RWPE2 (cell line): Measurements from ENCODE around the gene TRIO.

ENCODE experiments used
- ATAC-seq: fragments of 200-7000 bp; cut with Tn5 transposase; 3 replicates; pipeline ENCODE4 v1.9.1; 2021; ENCODE audit warnings: low read depth
- DNase-seq: peaks from one replicate; pipeline ENCODE4 v3.0.0-alpha.2; 2020; ENCODE audit warnings: low spot score
- H3K27ac ChIP-seq: fragments of 450-650 bp; 2 replicates; pipeline ENCODE4 v1.5.1; 2017; ENCODE audit warnings: mild to moderate bottlenecking; ENCODE audit not compliant: poor library complexity, severe bottlenecking
- H3K27me3 ChIP-seq: fragments of 250-450 bp; sonication (Bioruptor Pico); 2 replicates; pipeline ENCODE4 v1.5.1; 2021; ENCODE audit warnings: mild to moderate bottlenecking, moderate library complexity; ENCODE audit not compliant: insufficient read depth, poor library complexity, severe bottlenecking
- H3K36me3 ChIP-seq: fragments of 250-450 bp; sonication (Bioruptor Pico); 2 replicates; pipeline ENCODE4 v1.5.1; 2020; ENCODE audit warnings: low read depth, mild to moderate bottlenecking, moderate library complexity
- H3K4me1 ChIP-seq: fragments of 250-450 bp; sonication (Bioruptor Pico); 2 replicates; pipeline ENCODE4 v1.5.1; 2021; ENCODE audit warnings: mild to moderate bottlenecking, moderate library complexity; ENCODE audit not compliant: insufficient read depth, poor library complexity, severe bottlenecking
- H3K4me3 ChIP-seq: fragments of 250-450 bp; sonication (Bioruptor Pico); 2 replicates; pipeline ENCODE4 v1.5.1; 2021; ENCODE audit warnings: mild to moderate bottlenecking, moderate library complexity; ENCODE audit not compliant: severe bottlenecking
- H3K9me3 ChIP-seq: fragments of 250-450 bp; sonication (Bioruptor Pico); 2 replicates; pipeline ENCODE4 v1.5.1; 2021; ENCODE audit warnings: mild to moderate bottlenecking, moderate library complexity; ENCODE audit not compliant: severe bottlenecking
- TF ChIP-seq, protein P1 (sequence below): fragments of 450-650 bp; IDR thresholded peaks from one replicate; pipeline ENCODE4 v1.5.1; 2017; ENCODE audit warnings: mild to moderate bottlenecking, moderate library complexity; ENCODE audit not compliant: poor library complexity, severe bottlenecking

The TRIO gene

DNA sequence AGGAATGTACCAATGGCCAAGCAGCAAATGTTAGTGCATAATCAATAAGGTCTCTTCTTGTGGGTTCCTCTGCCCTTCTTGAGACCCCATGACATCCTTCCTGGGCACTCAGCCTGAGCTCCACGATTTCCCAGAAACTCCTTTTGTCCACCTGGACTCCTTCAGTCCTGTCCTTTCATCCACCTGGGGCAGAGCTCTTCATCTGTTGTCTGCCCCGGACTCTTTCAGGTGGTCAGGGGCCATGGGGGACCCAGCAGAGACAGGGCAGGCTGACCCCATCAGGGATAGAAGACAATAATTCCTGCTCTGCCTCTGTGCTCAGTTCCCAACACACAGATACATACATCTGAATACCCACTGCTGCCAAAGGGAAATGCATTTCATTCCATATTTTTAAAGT, 379.6 kb downstream of the TRIO start:
- no peak for DNase-seq
- Histone ChIP-seq H3K27me3 (no peaks in the 10 kb centered on the region), H3K4me3 (no peak overlapping the region), H3K36me3 (no peaks in the 10 kb centered on the region), H3K9me3 (no peaks in the 10 kb centered on the region), H3K27ac (no peak overlapping the region), H3K4me1 (no peaks in the 10 kb centered on the region)
- TF ChIP-seq, protein P1, sequence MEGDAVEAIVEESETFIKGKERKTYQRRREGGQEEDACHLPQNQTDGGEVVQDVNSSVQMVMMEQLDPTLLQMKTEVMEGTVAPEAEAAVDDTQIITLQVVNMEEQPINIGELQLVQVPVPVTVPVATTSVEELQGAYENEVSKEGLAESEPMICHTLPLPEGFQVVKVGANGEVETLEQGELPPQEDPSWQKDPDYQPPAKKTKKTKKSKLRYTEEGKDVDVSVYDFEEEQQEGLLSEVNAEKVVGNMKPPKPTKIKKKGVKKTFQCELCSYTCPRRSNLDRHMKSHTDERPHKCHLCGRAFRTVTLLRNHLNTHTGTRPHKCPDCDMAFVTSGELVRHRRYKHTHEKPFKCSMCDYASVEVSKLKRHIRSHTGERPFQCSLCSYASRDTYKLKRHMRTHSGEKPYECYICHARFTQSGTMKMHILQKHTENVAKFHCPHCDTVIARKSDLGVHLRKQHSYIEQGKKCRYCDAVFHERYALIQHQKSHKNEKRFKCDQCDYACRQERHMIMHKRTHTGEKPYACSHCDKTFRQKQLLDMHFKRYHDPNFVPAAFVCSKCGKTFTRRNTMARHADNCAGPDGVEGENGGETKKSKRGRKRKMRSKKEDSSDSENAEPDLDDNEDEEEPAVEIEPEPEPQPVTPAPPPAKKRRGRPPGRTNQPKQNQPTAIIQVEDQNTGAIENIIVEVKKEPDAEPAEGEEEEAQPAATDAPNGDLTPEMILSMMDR, result no peak
- no peak for ATAC-seq

- TF ChIP-seq, protein P1, result no peak
- no peaks in the 10 kb centered on the region for H3K27me3 ChIP-seq
- no peak overlapping the region for H3K4me3 ChIP-seq
- no peaks in the 10 kb centered on the region for H3K4me1 ChIP-seq
- no peak overlapping the region for H3K27ac ChIP-seq
- H3K9me3 ChIP-seq, result no peaks in the 10 kb centered on the region
- DNase-seq, result no peak
- ATAC-seq, result no peak
- no peaks in the 10 kb centered on the region for H3K36me3 ChIP-seq
These were observed 380.3 kb downstream of the TRIO start for GRCh38 chr5:14523243-14524034.

DNA sequence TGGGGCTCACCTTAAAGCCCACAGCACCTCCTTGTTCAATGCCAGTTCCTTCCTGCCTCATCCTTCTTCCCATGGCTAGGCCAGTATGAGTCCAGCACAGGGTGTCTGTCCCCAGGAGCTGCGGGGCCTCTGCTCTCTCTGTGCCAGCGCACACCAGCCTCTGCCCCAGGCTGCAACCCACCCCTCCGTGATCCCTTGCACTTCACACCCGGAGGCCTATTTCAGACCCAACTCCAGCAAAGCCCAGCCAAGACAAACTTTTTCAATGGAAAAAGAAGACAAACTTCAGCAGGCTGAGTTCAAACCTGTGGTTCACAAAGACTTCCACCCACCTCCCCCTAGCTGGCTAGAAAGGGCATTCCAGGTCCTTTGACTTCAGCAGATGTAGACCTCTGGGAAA, 382.3 kb downstream of the TRIO start:
- Histone ChIP-seq H3K27me3 (no peaks in the 10 kb centered on the region), H3K27ac (no peak overlapping the region), H3K9me3 (no peaks in the 10 kb centered on the region), H3K4me3 (no peak overlapping the region), H3K36me3 (no peaks in the 10 kb centered on the region), H3K4me1 (no peaks in the 10 kb centered on the region)
- no peak for DNase-seq
- ATAC-seq, result 0 out of 3 replicates have a peak, but pooled peaks have one; percentile 19
- TF ChIP-seq, protein P1, result no peak

DNA sequence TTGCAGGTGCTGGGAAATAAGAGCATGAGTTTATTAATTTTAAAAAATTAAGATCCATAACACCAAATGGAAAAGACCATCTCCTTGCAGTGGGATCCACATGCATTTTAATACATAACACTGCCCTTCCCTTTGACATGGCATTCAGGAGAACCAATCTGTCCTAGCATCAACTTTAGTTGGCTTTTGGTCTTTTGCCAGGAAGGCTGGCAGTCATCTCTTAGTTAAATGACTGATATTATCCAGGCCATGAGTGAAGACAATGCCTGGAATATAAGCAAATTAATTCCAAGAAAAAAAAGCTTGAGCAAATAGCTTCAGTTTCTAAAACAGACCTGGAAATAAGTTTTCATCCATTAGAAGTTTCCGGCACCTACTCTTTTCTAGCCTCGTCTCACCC, 383.4 kb downstream of the TRIO start:
- Histone ChIP-seq H3K36me3 (no peaks in the 10 kb centered on the region), H3K4me3 (no peak overlapping the region), H3K4me1 (no peaks in the 10 kb centered on the region), H3K27me3 (no peaks in the 10 kb centered on the region), H3K27ac (no peak overlapping the region), H3K9me3 (no peaks in the 10 kb centered on the region)
- TF ChIP-seq, protein P1, result no peak
- ATAC-seq (no peak), DNase-seq (no peak)

GRCh38 chr5:14528115-14528514, 385.0 kb downstream of the TRIO start:
- Histone ChIP-seq H3K4me3 (no peak overlapping the region), H3K27ac (no peak overlapping the region), H3K27me3 (no peaks in the 10 kb centered on the region), H3K9me3 (no peaks in the 10 kb centered on the region), H3K4me1 (no peaks in the 10 kb centered on the region), H3K36me3 (no peaks in the 10 kb centered on the region)
- ATAC-seq (no peak), DNase-seq (no peak)
- TF ChIP-seq, protein P1, result no peak
